ENCODE results near the gene ATP6V0C. TPM values are rescaled to one million over a fixed set of nuclear protein-coding genes. Genes with fewer than 3 reads are reported as not detected.
A peak's percentile ranks its signal among the peaks of the same experiment; 100 is the strongest.

ATP6V0C gene
- total and polyA plus RNA-seq, 2 of the 8 experiments (the other 6 are each of a cell fraction or from before 2014, with no cell fraction given), result 125 to 176 TPM

DNA sequence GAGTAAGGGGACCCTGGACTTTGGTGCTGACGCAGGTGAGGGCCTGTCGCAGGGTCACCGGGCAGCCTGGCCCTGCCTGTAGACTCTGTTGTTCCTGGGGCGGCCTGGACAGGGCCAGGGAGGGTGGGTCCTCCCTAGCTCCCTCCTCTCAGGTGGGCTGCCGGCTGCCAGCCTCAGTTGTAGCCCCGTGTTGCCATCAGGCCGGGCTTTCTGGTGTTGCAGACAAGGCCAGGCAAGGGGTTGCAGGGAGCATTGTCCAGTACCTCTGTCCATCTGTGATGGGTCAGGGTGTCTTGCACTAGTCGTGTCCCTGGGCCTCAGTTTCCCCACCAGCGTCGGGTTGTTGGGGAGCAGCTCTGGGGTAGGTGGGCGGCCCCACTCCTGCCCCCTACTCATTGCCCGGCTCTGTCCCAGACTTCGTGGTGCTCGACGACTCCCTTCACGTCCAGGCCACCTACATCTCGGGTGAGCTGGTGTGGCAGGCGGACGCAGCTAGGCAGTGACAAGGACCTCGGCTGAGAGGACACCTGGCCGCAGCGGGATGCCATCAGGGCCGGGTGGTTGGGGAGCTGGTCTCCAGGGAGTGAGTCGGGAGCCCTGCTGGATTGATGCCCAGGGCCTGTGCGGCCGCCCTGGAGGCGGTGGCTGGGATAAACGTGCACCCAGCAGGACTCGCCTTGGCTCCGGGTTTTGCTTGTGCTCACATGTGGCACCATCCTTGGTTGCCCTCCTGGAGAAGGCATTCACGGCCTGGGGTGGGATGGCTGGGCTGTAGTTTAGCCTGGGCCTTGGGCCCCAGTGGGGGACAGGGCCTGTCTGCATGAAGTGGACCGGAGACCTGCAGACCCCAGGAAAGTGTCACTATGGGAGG, 15.5 kb downstream of the ATP6V0C start:
- H2BK120ac ChIP-seq (replicated peaks; ENCODE audit: low read depth, low read length), result no peak overlapping the region
- ChIA-PET CTCF (ENCODE audit: partially characterized antibody) (interaction anchor here (0.7 to 1.1 kb wide), 4 partner anchors 15 to 90 kb away, joined by 3 to 5 read pairs (median 4); no protein-coding TSS in a partner anchor), POLR2A (ENCODE audit: partially characterized antibody) (interaction anchor here (1.7 to 5.6 kb wide), 2 partner anchors 8 to 375 kb away, joined by 3 to 108 read pairs; partner anchors contain the start of gene AMDHD2)
- no peaks in the 10 kb centered on the region for H3K79me2 ChIP-seq (ENCODE audit: control insufficient read depth in 1 of 2, insufficient read depth in 2 of 2, low read length in 2 of 2)
- WGBS, 2 experiments (ENCODE audit: extremely low coverage in 1 of 2, insufficient coverage in 1 of 2, insufficient read length in 1 of 2, insufficient replicate concordance in 2 of 2, low coverage in 1 of 2, low lambda C conversion rate in 2 of 2, missing lambda C conversion rate in 1 of 2), result 91% methylated on average over 28 of the region's 32 CpGs; no CpG with 5 or more reads in 1 of the 2 experiments
- no peaks in the 10 kb centered on the region for H3K27me3 ChIP-seq (replicated peaks in 1 of 4; ENCODE audit: control insufficient read depth in 3 of 4, extremely low read depth in 1 of 4, insufficient read depth in 3 of 4, low read length in 3 of 4)
- H2AK5ac ChIP-seq (ENCODE audit: low read depth, low read length), result no peak overlapping the region
- peaks cover 0 to 9% (median 7%) of the 10 kb centered on the region in 4 experiments; a peak in 4 of 7 replicates for H3K4me1 ChIP-seq (replicated peaks in 1 of 4; ENCODE audit: control insufficient read depth in 3 of 4, insufficient read depth in 4 of 4, low read length in 3 of 4)
- no peak overlapping the region for H3K4me2 ChIP-seq (ENCODE audit: insufficient read depth in 1 of 2, low read depth in 2 of 2, low read length in 2 of 2)
- DNase-seq (ENCODE audit: low read depth in 1 of 2, low spot score in 2 of 2) (no peak), FAIRE-seq (no peak)
- H3K4me3 ChIP-seq (ENCODE audit: extremely low read depth in 1 of 4, insufficient read depth in 2 of 4, low read depth in 3 of 4, low read length in 4 of 4), result no peak overlapping the region
- no peak overlapping the region for H2AFZ ChIP-seq (ENCODE audit: low read length)
- peaks cover 14% of the 10 kb centered on the region for H3K23me2 ChIP-seq (ENCODE audit: low read depth, low read length)
- no peak overlapping the region for H3K23ac ChIP-seq (ENCODE audit: insufficient read length)
- H3K27ac ChIP-seq (ENCODE audit: low read depth, low read length), result no peak overlapping the region
- no peak overlapping the region for H3K4ac ChIP-seq (replicated peaks; ENCODE audit: insufficient read length, low read depth, low read length)
- H4K20me1 ChIP-seq (replicated peaks in 1 of 2; ENCODE audit: control insufficient read depth in 1 of 2, insufficient read depth in 2 of 2, low read length in 2 of 2), result peaks cover 0 to 17% of the 10 kb centered on the region in 2 experiments
- H2BK20ac ChIP-seq (ENCODE audit: low read length), result no peak overlapping the region
- no peak for TF ChIP-seq EP300 (IDR thresholded peaks at IDR 0.05; ENCODE audit: borderline replicate concordance in 1 of 2, low read depth in 2 of 2, low read length in 2 of 2)
- TF ChIP-seq, protein P1, sequence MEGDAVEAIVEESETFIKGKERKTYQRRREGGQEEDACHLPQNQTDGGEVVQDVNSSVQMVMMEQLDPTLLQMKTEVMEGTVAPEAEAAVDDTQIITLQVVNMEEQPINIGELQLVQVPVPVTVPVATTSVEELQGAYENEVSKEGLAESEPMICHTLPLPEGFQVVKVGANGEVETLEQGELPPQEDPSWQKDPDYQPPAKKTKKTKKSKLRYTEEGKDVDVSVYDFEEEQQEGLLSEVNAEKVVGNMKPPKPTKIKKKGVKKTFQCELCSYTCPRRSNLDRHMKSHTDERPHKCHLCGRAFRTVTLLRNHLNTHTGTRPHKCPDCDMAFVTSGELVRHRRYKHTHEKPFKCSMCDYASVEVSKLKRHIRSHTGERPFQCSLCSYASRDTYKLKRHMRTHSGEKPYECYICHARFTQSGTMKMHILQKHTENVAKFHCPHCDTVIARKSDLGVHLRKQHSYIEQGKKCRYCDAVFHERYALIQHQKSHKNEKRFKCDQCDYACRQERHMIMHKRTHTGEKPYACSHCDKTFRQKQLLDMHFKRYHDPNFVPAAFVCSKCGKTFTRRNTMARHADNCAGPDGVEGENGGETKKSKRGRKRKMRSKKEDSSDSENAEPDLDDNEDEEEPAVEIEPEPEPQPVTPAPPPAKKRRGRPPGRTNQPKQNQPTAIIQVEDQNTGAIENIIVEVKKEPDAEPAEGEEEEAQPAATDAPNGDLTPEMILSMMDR (IDR thresholded peaks at IDR 0.05; ENCODE audit: control extremely low read depth in 1 of 3, insufficient read depth in 1 of 3, low read depth in 1 of 3, low read length in 3 of 3), result peak; percentile 15 to 39 (median 22); a peak in 3 of 4 replicates
- H3K56ac ChIP-seq (replicated peaks; ENCODE audit: insufficient read length, low read depth, low read length), result no peak overlapping the region
- no peak overlapping the region for H2BK15ac ChIP-seq (ENCODE audit: low read length)
- H2BK5ac ChIP-seq (ENCODE audit: low read depth, low read length), result no peak overlapping the region; the same call in 1 of the 2 replicates
- H3K14ac ChIP-seq (ENCODE audit: insufficient read length), result no peak overlapping the region
- no peak overlapping the region for H4K5ac ChIP-seq (ENCODE audit: insufficient read length, low read depth, low read length)
- H3K9ac ChIP-seq (replicated peaks in 1 of 4; ENCODE audit: extremely low read depth in 1 of 4, low read depth in 3 of 4, low read length in 3 of 4), result no peak overlapping the region
- H4K8ac ChIP-seq (ENCODE audit: extremely low read depth, insufficient read depth, low read length), result no peak overlapping the region
- no peaks in the 10 kb centered on the region for H3K9me3 ChIP-seq (ENCODE audit: insufficient read depth in 2 of 2, low read depth in 1 of 2, low read length in 1 of 2)
- no peak overlapping the region for H2BK12ac ChIP-seq (ENCODE audit: low read depth, low read length)
- no peaks in the 10 kb centered on the region for H3K79me1 ChIP-seq (ENCODE audit: low read depth, low read length)
- H3K18ac ChIP-seq (ENCODE audit: extremely low read depth, low read length), result no peak overlapping the region
- H4K91ac ChIP-seq (replicated peaks; ENCODE audit: insufficient read length, low read length), result no peak overlapping the region
- H3K36me3 ChIP-seq (ENCODE audit: control insufficient read depth in 2 of 4, insufficient read depth in 4 of 4, low read length in 3 of 4), result peaks cover 5 to 20% (median 10%) of the 10 kb centered on the region in 4 experiments; a peak in 7 of 8 replicates

Data from H1 (cell line).